GM19240 (cell line): ENCODE results near the gene HSPA1L.

ENCODE experiments used
- DNase-seq: peaks from one replicate; pipeline ENCODE4 v3.0.0; 2011; ENCODE audit warnings: low spot score; ENCODE audit not compliant: insufficient read length

Gene HSPA1L

GRCh38 chr6:31784098-31784925 is 30.8 kb downstream of the HSPA1L start:
- no peak for DNase-seq

GRCh38 chr6:31782126-31782855 is 32.8 kb downstream of the HSPA1L start:
- DNase-seq, result no peak

DNA sequence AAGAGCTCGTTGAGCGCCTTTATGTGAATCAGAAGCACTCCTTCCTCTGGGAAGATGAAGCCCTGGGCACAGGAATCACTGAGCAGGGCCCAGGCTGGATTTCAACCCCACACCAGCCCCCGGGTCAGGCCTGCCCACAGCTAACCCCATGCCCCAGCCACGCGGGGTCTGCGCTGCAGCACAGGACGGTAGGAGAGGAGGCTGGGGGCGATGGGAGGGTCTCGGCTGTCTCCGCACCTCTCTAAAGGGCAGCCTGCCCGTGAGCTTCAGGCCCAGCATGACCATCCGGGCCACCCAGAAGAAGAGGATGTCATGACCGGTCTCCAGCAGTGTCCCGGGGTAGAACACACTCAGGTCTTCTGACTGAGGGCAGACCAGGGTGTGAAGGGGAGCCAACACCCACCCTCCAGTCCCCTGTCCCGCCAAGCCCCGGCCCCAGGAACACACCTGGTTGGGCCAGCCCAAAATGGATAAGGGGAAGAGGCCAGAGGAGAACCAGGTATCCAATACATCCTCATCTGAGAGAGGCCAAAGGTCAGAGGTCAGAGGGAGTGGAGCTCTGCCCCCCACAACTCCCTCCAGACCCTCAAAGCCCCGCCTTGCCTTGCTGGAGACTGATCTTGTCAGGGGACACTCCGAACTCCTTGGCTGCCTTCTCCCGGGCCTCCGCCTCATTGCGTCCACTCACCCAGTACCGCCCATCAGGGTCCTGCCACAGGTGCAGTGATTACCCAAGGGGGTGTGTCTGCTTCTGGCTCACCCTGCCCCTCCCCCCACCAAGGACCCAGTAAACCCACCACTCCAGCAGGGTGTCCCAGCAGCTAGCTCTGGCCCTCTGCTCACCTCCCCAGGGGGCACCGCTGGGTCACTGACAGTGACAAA is 33.6 kb downstream of the HSPA1L start:
- DNase-seq, result no peak

DNA sequence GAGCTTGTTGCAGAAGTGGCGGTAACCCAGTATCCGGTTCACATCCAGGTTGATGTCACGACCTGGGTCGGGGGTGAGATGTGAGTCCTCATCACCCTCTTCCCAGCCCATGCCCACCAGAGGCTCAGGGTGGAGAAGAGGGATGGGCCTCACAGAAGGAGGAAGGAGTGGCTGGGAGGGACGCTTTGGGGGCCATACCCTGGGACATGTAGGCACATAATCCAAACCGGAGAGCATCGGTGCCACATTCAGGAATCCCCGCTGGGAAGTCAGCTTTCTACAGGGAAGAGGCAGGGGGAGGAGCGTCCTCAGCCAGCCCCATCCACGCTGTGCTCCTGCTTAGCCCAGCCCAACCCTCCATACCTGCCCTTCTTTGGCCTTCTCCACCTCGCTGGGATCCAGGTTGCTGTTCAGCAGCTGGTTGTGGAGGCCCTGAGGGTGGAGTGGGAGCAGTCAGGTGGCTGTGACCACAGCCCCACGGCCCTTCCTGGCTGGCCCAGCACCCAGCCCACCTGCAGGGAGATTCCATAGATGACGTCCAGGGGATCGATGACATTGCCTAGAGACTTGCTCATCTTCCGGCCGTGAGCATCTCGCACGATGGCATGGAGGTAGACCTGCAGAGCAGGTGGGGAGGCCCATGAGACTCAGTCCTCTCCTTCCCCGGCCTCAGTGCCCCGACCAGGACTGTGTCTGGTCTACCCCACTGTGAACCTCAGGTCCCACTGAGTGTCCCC is 34.4 kb downstream of the HSPA1L start:
- DNase-seq, result no peak

GRCh38 chr6:31779908-31780307 is 35.2 kb downstream of the HSPA1L start:
- DNase-seq, result no peak

- no peak for DNase-seq
These were observed 35.8 kb downstream of the HSPA1L start for GRCh38 chr6:31778999-31779885.

GRCh38 chr6:31778193-31778592 is 36.9 kb downstream of the HSPA1L start:
- no peak for DNase-seq

- no peak for DNase-seq
These were observed 37.4 kb downstream of the HSPA1L start for GRCh38 chr6:31777667-31778050.

- peak; percentile 72 for DNase-seq
These were observed 38.0 kb downstream of the HSPA1L start, which contains the start of gene VWA7 for GRCh38 chr6:31776989-31777666. Gene VWA7, minus strand, starts transcription at chr6:31777328. Its CDS starts 549 bp downstream, at chr6:31776779.

DNA sequence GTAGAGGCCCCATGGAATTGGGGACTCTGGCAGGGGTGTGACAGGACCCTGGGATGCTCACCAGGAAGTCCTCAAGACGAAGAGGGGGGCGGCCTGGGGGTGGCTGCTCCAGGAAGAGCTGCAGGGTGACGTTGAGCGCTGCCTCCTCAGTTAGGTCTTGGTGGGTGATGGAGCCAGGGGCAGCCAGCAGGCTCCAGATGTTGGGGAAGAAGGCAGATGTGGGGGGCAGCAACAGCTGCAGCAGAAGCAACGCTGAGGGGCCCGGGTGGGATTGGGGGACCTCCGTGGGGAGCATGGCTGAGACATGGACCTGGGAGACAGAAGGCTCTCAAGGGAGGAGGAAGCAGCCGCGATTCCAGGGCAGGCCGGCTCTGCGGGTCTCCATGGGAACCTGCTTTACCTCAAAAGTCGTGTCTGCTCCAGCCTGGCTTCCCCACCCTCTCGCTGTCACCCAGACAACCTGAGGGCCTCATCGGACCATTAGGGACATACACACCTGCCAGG is 38.5 kb downstream of the HSPA1L start:
- no peak for DNase-seq

DNA sequence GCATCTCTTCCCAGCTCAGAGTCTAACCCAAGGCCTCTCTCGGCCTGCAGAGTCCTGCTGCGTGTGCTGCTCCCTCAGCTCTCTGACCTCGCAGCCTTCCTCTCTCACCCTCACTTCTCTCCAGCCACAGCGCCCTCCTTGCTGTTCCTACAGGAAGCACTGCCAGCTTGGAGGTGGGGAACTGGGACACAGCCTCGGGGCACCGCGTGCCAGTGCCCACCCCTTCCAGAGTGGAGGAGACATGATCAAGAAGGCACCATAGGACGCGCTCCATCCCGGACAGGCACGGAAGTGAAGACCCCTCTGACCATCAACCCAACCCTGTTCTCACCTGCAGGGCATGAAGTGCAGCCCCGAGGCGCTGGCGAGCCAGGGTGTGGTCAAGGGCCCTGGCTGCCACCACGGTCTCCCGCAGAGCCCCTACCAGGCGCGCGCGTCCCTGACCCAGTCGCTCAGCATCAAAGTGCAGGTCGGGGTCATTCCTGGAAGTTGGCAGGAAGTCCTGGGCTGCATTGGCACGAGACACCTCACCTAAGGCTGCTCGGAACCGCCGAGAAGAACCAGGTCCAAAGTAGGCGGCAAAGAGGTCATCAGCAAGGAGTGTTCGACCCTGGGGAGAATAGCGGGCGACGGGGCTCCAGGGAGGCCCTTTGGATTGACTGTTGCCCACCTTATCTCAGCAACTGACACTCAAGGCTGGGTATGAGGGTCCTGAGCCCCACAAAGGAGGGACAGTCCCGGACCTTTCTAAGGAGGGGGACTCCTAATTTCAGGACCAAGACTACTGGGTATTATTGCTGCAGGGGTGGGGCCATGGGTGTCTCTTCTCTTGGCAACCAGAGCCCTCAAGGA is 39.2 kb downstream of the HSPA1L start:
- DNase-seq, result no peak

DNA sequence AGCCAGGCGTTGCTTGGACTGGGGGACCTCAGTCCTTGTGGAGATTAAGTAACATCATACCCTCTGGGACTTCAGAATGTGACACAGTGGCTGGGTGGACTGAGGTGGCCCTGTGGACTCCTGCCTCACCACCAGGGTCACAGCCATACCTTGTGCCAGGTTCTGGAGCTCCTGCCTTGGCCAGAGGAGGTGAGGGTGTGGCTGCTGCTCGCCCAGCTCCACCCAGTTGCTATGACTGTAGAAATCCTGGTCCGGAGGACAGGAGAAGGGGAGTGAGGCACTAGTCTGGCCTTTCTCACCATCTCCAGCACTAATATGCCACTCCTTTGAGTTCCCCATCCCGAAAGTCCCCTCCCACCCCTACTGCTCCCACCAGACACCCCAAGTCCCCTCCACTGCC is 39.9 kb downstream of the HSPA1L start:
- no peak for DNase-seq

DNA sequence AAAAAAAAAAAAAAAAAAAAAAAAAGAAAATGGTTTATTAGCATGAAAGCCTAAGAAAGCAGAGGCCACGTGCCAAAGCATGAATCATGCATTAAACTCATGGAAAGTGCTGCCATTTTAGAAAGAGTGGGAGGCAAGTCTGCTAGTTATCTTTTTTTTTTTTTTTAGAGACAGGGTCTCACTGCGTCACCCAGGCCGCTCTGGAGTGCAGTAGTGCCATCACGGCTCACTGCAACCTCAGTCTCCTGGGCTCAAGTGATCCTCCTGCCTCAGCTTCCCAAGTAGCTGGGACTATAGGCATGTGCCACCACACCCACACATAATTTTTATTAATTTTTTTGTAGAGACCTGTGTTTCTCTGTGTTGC is 43.1 kb downstream of the HSPA1L start:
- DNase-seq, result no peak

GRCh38 chr6:31770860-31771259 is 44.2 kb downstream of the HSPA1L start:
- DNase-seq, result no peak

DNA sequence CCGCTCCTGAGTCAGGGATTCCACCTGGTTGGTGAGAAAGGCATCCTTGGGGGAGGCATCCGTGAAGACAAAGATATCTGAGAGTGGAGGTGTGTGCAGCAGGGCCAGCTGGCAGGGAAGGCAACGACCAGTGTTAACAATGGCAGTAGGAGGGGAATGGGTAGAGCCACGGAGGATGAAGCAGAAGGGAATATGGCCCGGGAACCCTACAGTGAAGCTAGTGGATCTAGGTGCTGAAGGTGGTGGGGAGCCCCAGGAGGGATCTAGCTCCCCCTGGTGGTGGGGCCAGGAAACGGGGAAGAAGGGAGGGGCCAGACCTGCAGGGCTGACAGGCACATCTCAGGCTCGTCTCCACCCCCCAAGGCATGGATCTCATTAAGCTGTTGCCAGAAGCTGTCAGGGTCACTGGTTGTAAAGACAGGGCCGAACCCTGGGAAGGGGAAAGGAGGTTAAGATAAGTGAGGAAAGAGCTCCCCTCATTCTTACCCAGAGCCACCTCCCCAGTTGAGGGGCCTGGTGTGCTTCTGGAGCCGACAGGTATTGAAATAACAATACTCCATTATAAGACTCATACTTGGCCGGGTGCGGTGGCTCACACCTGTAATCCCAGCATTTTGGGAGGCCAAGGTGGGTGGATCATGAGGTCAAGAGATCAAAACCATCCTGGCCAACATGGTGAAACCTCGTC is 45.3 kb downstream of the HSPA1L start:
- peak; percentile 95 for DNase-seq

DNA sequence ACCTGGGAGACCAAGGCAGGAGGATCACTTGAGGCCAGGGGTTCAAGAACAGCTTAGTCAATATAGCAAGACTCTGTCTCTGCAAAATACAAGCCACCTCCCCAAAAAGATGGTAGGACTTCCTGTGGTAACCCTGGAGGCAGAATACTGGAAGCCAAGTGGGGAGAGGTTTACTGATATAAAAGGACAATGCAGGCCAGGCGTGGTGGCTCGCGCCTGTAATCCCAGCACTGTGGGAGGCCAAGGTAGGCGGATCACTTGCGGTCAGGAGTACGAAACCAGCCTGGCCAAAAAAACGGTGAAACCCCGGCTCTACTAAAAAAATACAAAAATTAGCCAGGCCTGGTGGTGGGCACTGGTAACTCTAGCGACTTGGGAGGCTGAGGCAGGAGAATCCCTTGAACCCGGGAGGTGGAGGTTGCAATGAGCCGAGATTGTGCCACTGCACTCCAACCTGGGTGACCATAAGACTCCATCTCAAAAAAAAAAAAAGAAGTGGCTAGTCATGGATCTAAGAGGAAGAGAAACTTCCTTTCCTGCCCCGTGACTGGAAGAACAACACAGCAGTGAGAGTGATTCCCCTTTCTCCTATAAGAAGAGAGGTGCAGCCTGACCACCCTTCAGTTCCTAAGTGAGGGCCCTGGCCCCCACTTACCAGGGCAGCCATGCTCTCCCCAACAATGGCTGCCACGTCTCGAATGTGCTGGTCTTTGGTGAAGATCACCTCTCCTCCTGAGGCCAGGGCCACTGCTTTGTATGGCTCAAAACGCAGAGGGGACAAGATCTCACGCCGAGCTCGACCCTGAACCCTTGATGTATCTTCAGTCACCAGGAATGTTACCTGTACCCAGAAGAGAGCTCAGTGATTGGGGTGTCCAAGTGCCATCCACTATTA is 46.5 kb downstream of the HSPA1L start:
- no peak for DNase-seq
